ENCODE data around the gene AMBP.

The AMBP gene

GRCh38 chr9:114072184-114073140 lies 5.6 kb downstream of the AMBP start:
- DNase-seq = no peak

DNA sequence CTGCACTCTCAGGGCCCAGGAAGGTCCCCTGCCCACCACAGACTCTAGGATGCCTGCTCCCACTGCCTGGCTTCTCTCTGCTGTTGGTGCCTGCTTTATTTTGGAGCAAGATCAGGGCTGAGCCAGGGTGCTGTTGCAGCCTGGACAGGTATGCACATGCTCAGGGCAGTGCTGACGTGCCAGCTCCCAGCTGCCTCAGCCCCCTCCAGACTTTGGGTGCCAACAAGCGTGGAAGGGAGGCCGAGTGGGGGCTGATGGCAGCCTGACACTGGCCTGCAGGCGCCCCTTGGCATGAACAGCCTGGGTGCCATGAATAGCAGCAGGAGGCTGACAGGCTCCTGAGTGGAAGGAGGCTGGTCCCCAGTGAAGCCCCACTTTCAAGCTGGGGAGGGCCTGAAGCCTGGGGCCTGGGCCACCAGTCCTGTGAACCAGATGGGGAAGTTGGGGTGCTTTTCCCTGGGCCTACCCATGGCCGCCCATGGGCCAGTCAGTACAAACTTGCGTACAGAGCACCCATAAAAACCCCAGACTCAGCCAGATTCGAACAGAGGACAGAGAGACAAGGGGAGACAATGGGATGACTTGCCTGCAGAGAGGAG lies 6.8 kb downstream of the AMBP start:
- DNase-seq = no peak

DNA sequence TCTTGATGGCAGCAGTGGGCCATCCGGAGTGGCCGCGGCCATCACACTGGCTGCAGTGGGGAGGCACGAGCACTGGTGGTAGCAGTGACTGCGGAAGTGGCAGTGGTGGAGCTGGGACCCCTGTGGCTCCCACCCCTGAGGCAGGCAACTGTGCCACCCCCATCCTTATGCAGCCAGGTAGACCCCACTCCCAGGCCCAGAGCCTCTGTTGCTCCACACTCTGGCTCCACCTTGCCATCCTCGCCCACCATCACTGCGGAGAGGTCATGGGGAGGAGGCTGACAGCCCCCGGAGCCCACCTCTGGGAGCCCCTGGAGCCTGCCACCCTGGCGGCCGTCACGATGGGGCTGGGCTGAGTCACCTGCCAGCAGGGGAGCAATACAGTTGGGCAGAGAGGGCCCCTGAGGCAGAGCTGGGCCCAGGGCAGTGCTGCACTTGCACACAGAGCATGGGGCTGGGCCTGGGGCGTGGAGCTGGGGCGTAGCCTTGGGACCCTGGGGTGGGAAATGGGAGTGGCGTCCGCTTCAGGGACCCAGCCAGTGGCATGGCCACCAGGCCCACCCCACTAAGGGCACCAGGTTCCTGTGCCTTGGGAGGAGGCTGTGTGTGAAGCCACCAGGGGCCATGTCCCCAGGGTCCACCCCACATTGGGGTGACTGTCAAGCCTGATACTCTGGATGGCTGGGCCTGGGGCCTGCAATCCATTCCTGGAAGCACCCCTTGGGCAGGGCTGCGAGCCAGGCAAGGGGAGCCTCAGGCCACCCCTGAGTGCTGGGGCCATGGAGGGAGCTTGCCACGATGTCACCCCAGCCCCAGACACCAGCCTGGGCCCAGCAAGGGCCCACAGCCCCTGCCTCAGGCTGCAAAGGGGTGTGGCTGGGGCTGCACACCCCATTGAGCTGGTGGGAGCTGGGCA lies 7.7 kb downstream of the AMBP start:
- no peak for DNase-seq

GRCh38 chr9:114069476-114070187 lies 8.5 kb downstream of the AMBP start:
- no peak for DNase-seq

DNA sequence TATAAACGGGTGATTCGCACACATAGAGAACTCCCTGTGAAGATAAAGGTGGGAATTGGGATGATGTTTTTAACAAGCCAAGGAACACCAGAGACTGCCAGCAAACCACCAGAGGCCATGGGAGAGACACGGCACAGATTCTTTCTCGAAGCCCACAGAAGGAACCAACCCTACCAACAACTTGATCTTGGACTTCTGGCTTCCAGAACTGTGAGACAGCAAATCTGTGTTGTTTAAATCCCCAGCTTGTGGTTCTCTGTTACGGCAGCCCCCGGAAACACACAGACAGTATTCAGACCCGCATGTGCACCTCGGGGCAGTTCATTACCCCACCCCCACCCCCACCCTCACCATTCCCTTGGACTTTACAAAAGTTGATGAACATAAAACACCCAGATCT lies 12.8 kb downstream of the AMBP start:
- no peak for DNase-seq

DNA sequence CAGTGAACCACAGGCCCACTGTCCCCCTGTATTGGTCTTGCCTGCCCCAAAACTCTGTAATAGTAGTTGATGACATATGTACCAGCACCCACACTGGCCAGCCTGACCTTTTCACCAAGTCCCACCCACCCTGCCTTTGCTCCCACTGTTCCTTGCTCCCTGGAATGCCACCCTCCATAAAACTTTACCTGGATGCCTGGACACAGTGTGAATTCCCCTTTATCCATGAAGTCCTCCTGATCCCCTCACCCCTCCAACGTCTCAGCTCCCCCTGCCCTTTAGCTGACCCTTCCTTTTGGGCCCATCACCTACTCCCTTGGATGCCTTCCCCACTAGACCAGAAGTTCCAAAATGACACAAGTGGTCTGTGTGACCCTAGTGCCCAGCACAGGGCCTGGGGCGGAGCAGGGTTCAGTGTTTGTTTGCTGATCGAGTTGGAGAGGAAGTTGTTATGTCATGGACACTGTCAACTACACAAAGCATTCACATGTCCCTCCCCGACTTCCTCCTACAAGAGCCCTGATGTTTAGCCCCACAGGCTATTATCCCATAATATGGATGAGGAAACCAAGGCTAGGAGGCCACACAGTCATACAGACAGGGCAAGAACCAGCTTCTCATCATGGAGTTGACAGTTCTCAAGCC lies 16.1 kb downstream of the AMBP start:
- no peak for DNase-seq

DNA sequence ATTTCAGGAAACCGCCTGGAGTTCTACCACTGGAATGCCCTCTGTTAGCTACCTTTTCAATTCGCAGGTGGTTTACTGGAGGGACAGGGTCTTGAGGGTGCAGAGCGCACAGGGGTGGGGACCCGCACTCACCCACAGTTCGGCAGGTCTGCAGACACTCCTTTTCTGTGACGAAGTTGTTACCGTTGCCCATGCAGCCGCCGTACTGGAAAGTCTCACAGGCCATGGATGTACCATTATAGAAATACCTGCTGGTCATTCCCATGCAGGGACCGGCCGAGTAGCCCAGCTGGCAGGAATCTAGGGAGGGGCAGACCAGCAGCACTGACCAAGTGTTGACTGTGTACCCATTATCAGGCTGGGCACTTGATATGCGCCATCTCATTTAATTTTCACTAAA lies 16.8 kb downstream of the AMBP start:
- DNase-seq = no peak

GRCh38 chr9:114060711-114061110 lies 17.4 kb downstream of the AMBP start:
- DNase-seq = no peak

DNA sequence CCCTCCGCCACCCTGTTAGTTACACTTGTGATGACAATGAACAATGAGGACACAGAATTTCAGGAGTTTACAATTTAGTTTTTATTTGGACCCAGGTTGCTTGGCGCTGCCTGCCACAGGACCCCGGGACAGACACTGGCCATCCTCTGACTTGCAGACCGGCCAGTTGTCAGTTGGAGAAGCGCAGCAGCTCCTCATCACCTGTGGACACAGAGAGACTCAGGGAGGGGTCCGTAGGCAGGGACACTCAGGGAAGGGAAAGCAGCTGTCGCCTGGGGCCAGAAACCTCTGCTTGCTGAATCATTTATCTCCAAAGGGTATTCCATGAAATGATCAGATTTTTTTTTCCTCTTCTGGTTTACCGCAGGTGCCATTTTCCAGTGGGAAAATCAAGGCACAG lies 18.0 kb downstream of the AMBP start:
- no peak for DNase-seq

- DNase-seq = no peak
Observed at GRCh38 chr9:114059047-114059803, 18.9 kb downstream of the AMBP start.

GRCh38 chr9:114058688-114059046 lies 19.4 kb downstream of the AMBP start:
- no peak for DNase-seq

GRCh38 chr9:114057161-114057885 lies 20.8 kb downstream of the AMBP start:
- DNase-seq = no peak

- DNase-seq = no peak
Observed at GRCh38 chr9:114056527-114056926, 21.6 kb downstream of the AMBP start.

- no peak for DNase-seq
Observed at GRCh38 chr9:114055894-114056293, 22.2 kb downstream of the AMBP start.

- DNase-seq = no peak
Observed at GRCh38 chr9:114055061-114055460, 23.0 kb downstream of the AMBP start.

GRCh38 chr9:114054191-114054690 lies 23.9 kb downstream of the AMBP start:
- no peak for DNase-seq

DNA sequence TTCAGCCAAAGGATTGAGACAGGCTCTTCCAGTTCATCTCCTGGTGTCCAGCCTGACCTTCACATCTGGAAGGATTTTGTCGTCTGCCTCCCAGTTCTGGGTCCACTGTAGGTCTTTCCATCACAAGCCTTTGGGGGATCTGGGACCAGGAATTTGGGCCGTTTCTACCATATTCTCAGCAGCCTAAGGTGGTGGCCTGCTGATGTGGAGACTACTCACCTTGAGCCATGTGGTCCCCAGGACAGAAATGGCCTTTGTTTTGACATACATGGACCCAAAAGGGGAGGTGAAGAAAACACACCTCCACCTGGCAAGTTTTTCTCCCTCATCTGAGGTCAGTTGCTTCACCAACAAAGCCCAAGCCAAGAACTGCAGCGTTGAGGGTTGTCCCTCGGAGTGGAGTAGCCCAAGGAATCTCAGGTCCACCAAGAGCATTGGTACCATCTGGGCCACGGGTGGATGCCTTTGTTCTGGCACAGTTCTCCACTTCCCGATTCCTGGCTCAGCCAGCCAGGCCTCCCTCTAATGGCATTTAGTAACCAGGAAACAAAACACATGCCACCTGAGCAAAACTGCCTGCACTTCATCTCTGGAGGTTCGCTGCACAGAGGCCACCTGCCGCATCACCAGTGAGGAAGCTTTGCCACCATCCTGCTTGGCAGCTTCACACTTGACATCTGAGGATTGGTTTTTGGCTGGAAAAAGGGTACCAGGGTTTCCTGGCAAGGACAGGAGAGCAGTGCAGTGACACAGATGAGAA lies 24.7 kb downstream of the AMBP start:
- DNase-seq = no peak

- DNase-seq = no peak
Observed at GRCh38 chr9:114051706-114052105, 26.4 kb downstream of the AMBP start.

- no peak for DNase-seq
Observed at GRCh38 chr9:114051281-114051680, 26.8 kb downstream of the AMBP start.

DNA sequence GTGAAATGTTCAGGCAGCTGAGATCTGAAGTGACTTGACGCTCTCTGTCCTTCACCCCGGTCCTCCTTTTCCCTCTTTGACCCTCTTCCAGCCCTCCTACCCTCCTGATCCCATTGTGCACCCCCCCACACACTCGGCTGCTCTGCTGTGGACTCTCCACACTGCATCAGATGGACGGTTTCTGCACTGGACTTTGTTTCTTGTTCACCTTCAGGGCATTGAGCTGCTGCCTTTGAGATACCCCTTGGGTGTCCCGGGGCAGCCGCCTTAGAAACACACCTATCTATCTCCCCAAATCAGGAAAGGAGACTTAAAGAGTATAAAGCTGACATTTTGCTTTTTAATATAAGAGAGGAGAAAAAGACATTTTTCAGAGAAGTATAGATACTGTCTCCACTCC lies 27.5 kb downstream of the AMBP start:
- DNase-seq = no peak

Data from activated CD4-positive, alpha-beta T cell treated with anti-CD3 and anti-CD28 coated beads for 48 hours (primary cell).